Type B pancreatic cell (in vitro differentiated cells): ENCODE data around the gene RNF4. TPM values are rescaled to one million over a fixed set of nuclear protein-coding genes. Genes with fewer than 3 reads are reported as not detected.

ENCODE experiments used
- DNase-seq: peaks from one replicate; pipeline ENCODE4 v3.0.0; 2021; ENCODE audit warnings: mixed read lengths; ENCODE audit not compliant: unreplicated experiment; ENCODE audit errors: extremely low spot score
- H3K27ac Mint-ChIP-seq: 2 replicates; pipeline ENCODE4 v1.8.0; 2021; ENCODE audit warnings: mild to moderate bottlenecking, mixed read lengths
- H3K27me3 Mint-ChIP-seq: 2 replicates; pipeline ENCODE4 v1.8.0; 2021; ENCODE audit warnings: mixed read lengths
- H3K36me3 Mint-ChIP-seq: 2 replicates; pipeline ENCODE4 v1.8.0; 2021; ENCODE audit warnings: mixed read lengths
- H3K4me1 Mint-ChIP-seq: one replicate; pipeline ENCODE4 v1.8.0; 2021; ENCODE audit warnings: mixed read lengths; ENCODE audit not compliant: unreplicated experiment
- H3K4me3 Mint-ChIP-seq: 2 replicates; pipeline ENCODE4 v1.8.0; 2021; ENCODE audit warnings: mild to moderate bottlenecking, mixed read lengths
- H3K9me3 Mint-ChIP-seq: 2 replicates; pipeline ENCODE4 v1.8.0; 2021; ENCODE audit warnings: mixed read lengths
- CTCF ChIP-seq: fragments of 200-600 bp; sonication (generic); conservative IDR thresholded peaks from 2 replicates; pipeline ENCODE4 v1.5.0; 2021; ENCODE audit warnings: antibody characterized with exemption, mild to moderate bottlenecking
- total RNA-seq: library from RNA; stranded (reverse); gene quantifications from 2 replicates; pipeline ENCODE4 v1.2.1, GENCODE V29; 2021; ENCODE audit warnings: low replicate concordance

RNF4 gene
- total RNA-seq, 1 donor from 2014 or later, result 61.4 TPM

DNA sequence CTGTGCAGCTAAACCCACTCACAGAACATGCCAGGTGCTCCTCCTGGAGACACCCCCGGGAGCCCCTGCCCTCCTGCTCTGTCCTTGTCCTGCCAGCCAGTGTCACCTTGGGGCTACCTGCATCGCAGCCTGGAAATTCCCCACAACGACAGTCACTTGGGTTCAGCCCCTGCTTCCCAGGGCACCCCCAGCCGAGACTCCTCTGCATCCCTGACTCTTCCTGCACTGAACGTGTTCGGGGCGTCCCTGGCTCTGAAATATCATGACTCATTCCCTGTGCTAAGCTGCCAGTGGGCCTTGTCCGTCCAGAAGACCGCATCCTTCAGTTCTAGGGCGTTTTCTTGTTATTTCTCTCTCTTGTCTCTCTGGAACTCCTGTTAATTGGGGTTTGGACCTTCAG, 44.3 kb upstream of the RNF4 start:
- peak; percentile 53 for DNase-seq
- no peaks in the 10 kb centered on the region for H3K9me3 Mint-ChIP-seq

GRCh38 chr4:2425386-2426068, 43.4 kb upstream of the RNF4 start:
- Mint-ChIP-seq H3K9me3 (no peaks in the 10 kb centered on the region), H3K4me1 (peaks cover 6% of the 10 kb centered on the region), H3K27ac (no peak overlapping the region), H3K36me3 (no peaks in the 10 kb centered on the region), H3K27me3 (peaks cover 28% of the 10 kb centered on the region), H3K4me3 (no peak overlapping the region)
- DNase-seq, result peak; percentile 65
- TF ChIP-seq CTCF, result no peak

More for the DNA sequence above, 44.3 kb upstream of the RNF4 start:
- TF ChIP-seq CTCF, result no peak
- H3K4me3 Mint-ChIP-seq, result no peak overlapping the region
- H3K4me1 Mint-ChIP-seq, result peaks cover 10% of the 10 kb centered on the region
- H3K36me3 Mint-ChIP-seq, result no peaks in the 10 kb centered on the region
- H3K27me3 Mint-ChIP-seq, result peaks cover 38% of the 10 kb centered on the region
- no peak overlapping the region for H3K27ac Mint-ChIP-seq

DNA sequence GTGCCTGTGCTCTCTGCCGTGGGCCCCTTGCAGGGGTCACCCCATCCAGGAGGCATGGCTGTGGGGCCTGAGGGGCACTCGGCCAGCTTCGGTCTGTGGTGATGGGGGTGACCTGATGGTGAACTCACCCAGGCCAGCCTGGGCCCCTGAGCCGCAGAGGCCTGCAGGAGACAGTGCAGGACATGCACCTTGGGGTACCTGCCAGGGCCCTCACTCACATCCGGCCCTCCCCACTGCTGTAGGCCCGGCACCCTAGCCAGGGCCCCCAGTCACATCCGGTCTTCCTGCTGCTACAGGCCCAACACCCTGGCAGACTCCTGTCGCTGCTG, 42.9 kb upstream of the RNF4 start:
- H3K36me3 Mint-ChIP-seq, result no peaks in the 10 kb centered on the region

GRCh38 chr4:2426711-2427275, 42.1 kb upstream of the RNF4 start:
- Mint-ChIP-seq H3K4me1 (peaks cover 6% of the 10 kb centered on the region), H3K4me3 (no peak overlapping the region), H3K36me3 (no peaks in the 10 kb centered on the region), H3K9me3 (no peaks in the 10 kb centered on the region), H3K27ac (no peak overlapping the region), H3K27me3 (peaks cover 15% of the 10 kb centered on the region)
- DNase-seq, result peak; percentile 65
- no peak for TF ChIP-seq CTCF

More for the DNA sequence above, 42.9 kb upstream of the RNF4 start:
- TF ChIP-seq CTCF, result no peak
- Mint-ChIP-seq H3K4me3 (no peak overlapping the region), H3K27ac (no peak overlapping the region), H3K27me3 (peaks cover 23% of the 10 kb centered on the region), H3K4me1 (peaks cover 6% of the 10 kb centered on the region), H3K9me3 (no peaks in the 10 kb centered on the region)
- peak; percentile 65 for DNase-seq

GRCh38 chr4:2427383-2428334, 41.2 kb upstream of the RNF4 start:
- TF ChIP-seq CTCF, result no peak
- Mint-ChIP-seq H3K27ac (no peak overlapping the region), H3K4me1 (peaks cover 6% of the 10 kb centered on the region), H3K27me3 (peaks cover 7% of the 10 kb centered on the region), H3K9me3 (no peaks in the 10 kb centered on the region), H3K36me3 (no peaks in the 10 kb centered on the region), H3K4me3 (no peak overlapping the region)
- peak; percentile 64 for DNase-seq
